GM18858 (cell line): Measurements from ENCODE around the gene RFX4.

Experiments
- ATAC-seq: cut with Tn5 transposase; IDR thresholded peaks from one replicate; pipeline ENCODE4 v1.9.1; 2021; ENCODE audit not compliant: unreplicated experiment

The RFX4 gene

DNA sequence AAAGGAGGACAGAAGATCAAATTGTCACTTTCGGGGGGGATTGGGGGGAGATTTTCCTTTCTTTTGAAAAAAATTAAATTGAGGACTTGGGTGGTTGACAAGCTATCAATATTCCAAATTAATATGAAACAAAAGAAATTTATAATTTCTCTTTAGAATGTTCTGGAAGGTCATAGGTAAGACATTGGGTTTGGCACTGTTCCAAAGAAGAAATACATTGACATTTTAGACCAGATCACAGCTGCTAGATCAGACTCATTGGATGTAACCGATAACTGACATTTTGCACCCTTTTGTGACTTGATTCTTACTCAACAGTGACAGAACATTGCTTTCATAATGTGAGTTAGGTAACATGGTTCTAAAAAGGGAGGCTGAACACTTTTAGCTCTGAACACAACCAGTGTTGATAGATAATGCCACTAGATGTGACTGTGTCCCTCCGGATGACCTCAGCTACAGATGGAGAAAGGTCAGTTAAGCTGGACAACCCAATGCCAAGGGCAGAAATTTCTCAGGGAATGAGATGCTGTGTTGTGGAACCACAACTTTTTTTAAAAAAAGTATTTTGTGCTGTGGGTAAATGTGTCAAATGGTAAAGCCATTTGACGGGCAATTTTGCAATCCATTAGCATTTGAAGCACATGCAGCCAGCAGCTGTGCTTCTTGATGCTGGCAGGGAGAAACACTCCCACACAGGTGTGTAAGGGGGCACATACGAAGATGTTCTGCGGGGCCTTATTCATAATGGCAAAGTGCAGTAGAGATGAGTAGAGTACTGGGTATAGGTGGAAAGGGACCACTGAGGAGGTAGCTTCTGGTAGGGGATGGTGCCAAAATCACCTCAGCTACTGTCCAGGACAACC lies 62.9 kb downstream of the RFX4 start:
- ATAC-seq, result no peak

DNA sequence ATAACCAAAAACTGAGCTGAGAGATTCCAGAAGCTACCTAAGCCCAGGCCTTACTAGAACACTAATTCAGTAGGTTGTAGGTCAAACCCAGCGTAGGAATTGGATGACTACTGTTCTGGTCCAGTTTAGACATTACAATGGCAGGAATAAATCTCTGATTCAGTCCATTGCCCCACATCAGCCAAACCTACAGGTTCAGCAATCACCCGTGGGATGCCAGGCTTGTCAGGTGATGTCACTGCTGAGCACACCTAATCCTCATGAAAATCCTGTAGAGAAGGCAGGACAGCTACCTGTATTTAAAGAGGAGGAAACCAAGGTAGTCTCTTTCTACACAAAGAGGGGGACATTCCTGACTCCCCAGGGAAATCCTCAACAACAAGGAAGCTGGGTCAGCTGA lies 63.7 kb downstream of the RFX4 start:
- no peak for ATAC-seq

DNA sequence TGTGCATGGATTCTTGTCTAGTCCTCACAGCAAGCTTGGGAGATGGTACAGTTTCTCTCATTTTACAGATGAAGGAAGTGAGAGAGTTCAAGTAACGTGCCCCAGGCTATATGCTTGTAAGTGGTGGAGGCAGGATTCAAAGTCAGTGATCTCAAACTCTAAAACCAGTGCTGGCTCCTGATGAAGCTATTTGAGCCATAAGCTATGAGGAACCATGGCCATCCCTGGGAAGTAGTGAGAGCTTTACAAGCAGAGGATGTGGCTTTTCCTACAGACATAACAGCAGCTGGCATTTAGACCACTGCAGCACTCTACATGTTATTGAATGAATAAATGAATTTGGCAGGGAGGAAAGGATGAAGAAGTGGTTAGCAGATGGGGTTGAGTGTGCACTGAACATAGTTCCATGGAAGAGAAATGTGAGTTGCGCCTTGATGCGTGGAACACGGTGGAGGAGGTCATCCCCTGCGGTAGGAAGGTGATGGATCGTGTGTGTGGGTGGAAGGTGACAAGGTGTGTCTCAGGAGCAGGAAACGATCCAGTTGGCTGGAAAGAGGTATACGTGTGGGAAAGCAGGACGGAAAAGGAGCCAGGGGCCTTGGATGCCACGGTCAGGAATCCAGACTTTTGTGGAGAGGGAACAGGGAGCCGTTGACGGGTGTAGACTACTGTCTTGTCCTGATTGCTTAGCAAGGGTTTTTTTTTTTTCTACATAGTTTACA lies 65.2 kb downstream of the RFX4 start:
- no peak for ATAC-seq

DNA sequence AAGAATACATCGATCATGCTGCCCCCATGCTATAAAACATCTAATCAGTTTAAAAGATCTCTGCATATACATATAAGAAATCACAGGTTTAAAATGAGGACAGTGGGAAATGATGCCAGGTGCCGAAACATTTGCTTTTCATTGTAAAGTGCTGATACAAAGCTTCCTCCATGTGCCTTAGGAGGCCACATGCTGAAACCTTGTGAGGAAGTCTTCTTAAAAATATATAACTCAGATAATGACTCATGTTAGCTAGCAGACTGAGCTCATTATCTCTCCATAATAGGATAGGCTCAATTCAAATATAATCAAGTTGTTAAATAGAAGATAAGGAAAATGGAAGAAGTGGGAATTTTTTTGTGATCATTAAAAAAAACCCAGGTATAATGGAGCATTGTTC lies 65.9 kb downstream of the RFX4 start:
- no peak for ATAC-seq

DNA sequence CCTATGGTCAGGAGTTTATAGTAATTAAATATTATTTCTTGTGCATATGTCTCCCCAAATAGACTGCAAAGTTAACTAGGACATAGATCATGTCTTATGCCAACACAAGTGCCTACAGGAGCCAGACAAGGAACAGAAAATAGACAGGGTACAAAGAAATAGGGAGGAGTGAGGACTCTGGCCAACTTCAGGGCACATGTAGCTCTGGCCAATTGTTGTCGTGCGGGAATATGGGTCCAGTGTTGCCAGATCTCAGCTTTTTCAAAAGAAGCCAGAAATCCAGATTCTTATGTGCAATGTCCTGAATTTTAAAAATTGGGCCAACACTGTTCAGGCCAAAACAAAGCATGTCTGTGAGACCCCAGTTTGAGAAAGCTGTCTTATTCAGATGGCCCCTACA lies 68.7 kb downstream of the RFX4 start:
- no peak for ATAC-seq

DNA sequence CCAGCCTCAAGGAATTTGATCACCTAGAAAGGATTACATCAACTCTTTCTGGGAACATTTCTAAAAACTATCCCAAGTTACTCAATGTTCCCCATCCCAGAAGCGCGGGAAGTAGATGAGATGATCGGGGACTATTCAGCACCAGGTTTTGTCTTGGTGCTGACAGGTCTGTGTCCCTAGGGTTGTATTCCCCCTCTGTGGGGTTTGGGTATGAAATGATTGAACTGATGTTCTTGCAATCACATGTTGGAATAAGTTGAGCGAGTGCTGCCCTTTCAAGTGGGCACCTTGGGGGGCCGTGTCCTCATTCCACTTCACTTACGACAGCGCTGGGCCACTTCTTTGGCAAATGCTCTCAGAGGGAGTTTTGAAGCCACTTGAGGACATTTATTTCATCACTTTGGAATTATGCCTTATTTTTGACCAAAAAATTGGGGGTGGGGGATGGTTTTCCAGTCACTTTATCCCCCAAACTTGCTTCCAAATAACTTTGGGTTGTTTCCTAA lies 69.8 kb downstream of the RFX4 start:
- no peak for ATAC-seq

DNA sequence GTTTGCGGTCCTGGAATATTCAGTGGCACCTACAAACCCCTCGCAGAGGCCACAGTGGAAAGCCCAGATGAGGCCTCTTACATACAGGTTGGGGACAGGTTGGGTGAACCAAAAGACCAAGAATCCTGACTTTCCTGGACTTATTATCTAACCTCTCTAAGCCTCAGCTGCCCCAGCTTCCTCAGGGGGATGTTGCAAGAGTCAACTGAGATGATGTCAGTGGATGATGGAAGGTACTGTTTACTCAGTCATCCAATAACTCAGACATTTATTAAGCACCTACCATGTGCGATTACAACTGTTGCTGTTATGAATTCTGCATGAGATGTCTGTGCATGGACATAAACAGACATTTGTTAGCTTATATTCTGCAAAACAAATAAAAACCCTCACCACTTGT lies 72.8 kb downstream of the RFX4 start:
- ATAC-seq, result no peak

DNA sequence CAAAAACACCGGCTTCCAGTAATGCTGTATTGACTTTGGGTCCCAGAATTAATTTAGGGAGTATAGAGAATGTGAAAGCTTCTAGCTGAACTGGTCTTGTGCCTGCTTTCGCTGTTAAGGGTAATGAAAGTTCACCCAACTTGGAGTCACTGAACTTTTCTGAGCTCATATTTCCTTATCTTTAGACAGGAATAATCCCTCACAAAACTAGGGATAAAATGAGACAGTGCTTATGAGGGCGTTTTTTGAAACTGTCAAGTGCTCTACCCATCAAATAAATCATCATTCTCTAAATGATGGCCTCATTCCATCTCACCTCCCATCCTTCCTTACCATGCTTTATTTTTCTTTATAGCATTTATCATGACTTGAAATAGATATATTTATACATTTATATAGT lies 74.7 kb downstream of the RFX4 start:
- no peak for ATAC-seq

DNA sequence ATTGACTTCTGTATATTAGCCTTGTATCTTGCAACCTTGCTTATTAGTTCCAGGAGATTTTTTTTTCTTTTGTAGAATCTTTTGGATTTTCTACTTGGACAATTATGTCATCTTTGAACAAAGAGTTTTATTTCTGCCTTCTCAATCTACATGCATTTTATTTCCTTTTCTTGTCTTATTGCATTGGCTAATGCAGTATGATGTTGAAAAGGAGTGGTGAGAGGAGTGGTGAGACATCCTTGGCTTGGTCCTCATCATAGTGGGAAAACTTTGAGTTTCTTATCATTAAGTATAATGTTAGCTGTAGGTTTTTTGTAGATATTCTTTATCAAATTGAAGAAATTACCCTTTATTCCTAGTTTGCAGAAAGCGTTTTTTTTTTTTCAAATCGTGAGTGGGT lies 80.6 kb downstream of the RFX4 start:
- ATAC-seq, result no peak

DNA sequence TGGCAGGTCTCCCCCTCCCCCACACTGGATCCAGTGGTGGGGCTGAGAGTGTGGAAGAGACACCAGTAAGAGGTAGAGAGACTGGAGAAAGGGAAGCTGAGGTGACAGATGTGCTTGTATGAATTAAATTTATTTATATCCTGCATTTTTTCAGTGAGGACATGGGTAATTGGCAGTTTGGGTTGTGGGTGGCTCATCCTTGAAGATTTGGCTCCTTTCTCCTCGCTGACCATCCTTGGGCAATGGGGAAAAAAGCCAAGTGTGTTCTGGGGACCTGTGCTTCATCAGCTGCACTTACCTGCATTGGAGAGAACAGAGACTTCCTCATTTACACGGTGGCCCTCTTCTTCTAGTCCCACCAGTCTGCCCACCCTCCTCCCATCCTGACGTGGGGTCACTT lies 86.4 kb downstream of the RFX4 start:
- no peak for ATAC-seq

DNA sequence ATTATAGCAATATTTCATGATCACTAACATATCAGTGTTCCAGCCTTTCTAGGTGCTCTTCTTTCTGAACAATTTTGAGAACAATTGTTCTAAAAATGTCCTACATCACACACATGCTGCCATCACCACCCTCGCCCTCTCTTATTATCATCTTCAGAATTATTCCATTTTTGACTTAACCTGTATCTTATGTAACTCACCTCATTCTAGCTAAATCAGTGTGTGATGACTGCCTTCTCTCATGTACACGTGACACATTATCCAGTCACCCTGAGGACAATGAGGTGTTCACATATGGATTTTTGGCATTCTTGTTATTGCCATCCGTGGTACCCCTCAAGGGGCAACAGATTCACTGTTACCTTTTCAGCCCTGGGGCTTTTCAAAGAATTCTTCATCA lies 87.3 kb downstream of the RFX4 start:
- ATAC-seq, result no peak

DNA sequence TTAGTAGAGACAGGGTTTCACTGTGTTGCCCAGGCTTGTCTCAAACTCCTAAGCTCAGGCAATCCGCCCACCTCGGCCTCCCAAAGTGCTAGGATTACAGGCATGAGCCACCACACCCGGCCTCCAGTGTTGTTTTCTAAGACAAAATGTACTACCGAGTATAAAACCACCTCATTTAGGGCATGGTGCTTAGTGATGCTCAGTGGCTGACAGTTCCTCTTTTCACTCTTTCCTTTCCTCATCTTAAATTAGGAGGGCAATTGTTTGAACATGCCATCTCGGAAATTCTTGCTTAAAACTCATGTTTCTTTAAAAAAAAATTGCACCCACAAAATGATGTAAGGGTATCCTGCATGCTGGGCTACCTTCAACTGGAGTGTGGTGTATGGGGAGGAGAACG lies 89.0 kb downstream of the RFX4 start:
- no peak for ATAC-seq

DNA sequence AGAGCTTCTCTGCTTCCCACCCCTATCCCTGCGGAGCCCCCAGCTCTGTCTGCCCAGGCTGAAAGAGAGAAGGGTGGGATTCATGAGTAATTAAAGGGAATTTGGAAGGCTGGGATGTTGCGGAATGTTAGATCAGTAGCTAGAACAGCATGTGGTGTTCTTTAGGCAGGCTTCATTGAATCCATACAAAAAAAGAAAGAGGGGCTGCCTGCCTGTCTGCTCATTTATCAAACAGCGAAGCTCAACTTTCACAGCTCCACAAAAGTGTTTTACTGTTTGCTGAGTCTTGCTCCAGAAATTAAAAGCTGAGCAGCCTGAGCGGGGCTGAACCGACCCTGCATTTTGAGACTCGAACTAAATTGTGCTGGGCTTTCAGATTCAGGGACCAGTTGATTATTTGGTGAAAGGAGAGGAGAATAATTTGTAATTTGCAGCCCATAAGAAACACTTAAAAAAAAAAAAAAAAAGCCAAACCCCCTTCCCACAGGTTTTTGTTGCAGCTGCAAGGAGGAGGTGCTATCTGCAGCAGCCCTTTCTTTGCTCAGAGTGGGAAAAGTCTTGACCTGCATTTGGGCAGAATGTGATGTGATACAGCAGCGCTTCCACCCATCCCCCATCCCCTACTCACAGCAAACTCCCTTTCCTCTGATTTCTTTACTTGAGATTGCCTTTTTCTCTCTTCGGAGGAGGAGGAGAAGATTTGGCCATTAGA lies 89.7 kb downstream of the RFX4 start:
- ATAC-seq, result no peak

DNA sequence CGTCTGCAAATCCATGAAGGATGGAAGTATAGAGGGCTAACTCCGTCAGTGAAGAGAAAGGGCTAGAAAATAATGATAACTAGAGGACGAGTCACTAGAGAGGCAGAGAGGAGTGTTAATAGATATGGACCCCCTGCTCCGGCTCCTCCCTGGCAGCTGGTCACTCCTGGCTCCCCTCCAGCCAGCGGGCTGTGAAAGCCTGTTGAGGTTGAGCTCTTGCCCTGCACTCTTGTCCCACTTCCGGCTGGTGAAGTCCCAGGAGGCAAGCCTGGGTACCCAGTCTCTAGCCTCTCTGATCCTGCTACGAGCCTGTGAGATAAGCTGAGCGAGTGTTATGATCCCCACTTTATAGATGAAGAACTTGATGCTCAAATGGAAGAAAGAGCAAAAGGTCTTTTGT lies 90.3 kb downstream of the RFX4 start:
- no peak for ATAC-seq

DNA sequence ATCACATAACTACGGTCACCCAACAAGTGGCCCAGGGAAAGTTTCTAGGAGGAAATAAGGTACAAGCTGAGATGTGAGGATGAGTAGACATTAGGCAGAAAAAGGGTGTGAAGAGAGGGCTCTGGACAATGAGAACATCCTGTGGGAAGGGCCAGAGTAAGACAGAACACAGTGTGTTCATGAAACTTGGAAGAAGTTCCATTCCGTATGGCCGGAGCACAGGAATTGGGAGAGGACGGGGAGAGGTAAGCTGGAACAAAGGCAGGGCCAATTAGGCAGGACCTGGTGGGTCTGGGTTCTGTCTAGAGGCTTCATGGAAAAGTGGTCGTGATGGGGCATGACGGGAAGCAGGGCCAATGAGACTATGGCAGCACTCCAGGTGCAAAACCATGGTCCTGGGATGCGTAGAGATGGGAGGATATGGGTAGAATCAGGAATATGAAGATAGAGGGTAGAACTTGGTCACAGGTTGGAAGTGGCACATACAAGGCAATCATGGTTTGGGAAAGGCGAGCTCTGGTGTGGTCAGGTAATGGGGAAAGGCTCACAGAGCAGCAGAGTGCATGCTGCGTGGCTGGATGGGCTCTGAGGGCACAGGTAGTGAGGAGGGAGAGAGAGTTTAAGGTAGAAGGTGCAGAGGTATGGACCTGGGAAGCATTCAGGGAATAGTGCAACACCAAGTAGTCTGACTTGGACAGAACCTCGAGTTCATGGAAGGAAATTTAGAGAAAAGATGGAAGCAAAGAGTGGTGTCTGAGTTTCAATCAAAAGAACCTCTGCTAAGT lies 93.0 kb downstream of the RFX4 start:
- no peak for ATAC-seq

DNA sequence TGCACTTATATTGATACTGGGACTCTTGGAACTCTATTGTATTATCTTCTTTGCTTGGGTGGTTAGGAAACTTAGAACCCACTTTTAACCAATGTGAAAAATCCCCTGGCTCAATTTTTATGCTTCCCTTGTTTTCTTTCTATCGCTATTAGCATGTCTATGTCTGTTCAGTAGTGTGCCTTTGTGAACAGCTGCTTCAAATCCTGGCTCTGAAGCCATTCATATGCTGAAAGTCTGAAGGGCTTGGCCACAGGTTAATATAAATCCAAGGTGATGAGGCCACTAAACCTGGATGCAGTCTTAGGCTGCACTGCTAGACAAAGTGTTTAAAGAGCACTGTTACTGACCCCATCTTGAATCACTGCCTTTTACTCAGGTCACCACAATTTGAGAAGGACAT lies 96.8 kb downstream of the RFX4 start:
- ATAC-seq, result no peak

DNA sequence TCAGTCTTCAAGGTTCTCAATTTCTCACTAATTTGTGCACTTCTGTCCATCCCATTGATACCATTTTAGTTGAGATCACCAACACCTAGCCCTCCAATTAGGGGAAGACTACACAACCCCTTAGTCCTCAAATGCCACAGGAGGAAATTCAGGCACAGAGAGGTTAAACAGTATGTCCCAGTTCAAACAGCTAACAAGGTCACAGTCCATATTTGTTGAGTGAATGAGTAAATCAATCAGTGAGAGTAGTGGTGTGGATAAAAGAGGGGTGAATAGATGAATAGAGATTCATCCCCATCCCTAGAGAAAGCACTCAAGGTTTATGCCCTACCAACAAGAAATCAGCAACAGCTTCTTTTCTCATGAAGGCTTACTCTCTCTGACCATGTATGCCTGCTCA lies 97.5 kb downstream of the RFX4 start:
- no peak for ATAC-seq

DNA sequence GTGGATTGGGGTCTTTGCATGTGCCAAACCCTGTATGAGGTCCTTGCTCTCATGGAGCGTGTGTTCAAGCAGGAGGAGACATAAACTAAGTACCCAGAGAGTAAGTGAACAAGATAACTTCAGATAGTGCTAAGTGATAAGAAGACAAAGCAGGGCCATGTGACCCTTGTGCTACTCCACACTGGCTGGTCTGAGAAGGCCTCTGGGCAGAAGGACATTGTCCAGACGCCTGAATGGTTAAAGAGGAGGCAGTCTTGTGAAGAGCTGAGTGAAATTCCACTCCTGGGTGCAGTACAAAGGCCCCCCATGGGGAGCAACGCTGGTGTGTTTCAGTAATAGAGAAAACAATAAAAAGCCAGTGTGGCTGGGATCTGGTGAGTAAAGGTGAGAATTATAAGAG lies 98.4 kb downstream of the RFX4 start:
- ATAC-seq, result no peak

DNA sequence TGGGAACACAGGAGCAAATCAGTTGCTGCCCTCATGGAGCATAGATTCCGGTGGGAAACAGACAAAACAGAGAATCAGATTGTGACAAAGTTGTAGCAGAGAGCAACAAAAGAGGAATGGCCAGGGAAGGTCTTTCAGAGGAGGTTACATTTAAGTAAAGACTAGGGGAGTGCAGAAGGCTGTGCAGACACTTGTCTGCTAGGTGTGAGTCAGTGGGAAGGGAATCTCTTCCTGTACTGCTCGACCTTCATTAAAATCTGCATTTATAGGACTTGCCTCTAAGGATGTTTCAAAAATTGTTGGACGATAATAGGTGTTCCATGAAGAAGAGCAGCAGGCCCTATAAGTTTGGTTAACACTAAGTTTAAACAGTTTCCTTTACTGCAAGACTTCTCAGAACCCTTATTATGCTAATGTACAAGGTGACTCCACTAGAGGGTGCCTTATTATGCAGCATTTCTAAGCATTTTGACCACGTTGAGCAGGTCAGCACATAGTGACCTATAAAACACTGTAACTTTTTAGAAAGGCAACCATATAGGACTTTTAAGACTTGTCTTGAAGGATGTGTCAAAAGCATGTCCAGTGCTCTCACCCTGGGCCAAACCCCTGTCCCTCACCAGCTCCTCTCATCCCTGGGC lies 99.9 kb downstream of the RFX4 start:
- ATAC-seq, result no peak

DNA sequence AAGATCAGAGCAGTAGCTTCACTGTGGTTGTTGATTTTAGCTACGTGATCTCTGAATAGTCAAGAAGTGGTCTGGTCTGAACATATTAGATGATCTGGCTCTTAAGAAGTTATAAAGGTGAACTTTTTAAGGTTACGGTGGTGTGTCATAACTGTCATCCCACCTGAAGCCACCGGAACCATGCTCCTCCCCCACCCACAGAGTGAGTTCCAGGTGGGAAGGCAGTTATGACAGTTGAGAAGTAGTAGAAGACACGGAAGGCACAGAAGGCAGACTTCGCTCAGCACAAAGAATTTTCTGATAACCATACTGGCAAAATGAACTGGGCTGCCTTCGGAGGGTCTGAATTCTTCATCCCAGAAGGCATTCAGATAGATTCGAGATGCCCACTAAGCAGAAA lies 101.7 kb downstream of the RFX4 start:
- no peak for ATAC-seq

DNA sequence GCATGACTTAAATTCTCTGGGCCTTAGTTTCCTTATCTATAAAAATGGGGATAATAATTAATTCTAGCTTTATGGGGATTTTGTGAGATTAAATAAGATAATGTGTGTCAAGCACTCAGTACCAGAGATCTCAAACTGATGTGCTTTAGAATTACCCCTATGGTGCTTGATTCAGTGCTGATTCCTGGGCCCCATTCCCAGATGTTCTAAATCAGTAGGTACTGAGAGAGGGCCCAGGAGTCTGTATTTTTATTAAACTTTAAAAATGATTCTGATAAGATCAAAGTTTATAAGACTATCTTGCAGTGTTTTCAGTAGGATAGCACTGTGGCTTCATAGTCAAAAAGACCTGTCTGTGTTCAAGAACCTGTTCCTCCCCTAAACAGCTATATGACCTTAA lies 102.6 kb downstream of the RFX4 start:
- ATAC-seq, result no peak
